Pons (tissue), 1 donor: ENCODE results near the gene ZSWIM8.

Experiments
- DNase-seq: peaks from one replicate; pipeline ENCODE4 v3.0.0-alpha.2; 2016; ENCODE audit warnings: low spot score

Gene ZSWIM8

DNA sequence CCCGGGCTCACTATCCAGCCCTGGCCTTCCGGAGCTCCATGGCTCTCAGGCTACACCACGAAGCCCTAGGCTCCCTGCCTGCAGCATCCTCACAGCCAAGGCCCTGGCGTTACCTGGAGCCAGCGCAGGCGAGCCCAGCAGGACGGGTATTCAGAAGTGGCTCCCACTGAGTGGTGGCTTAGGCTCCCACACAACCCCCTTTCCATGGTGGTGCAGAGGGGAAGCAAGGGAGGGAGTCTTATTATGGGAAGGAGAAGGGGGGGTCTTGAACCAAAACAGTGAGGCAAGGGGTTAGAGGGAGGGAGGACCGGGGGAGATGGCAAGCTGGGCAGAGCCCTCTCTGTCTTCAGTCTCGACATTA, 55.6 kb downstream of the ZSWIM8 start:
- DNase-seq: no peak

GRCh38 chr10:73841526-73842285, 56.3 kb downstream of the ZSWIM8 start:
- no peak for DNase-seq

DNA sequence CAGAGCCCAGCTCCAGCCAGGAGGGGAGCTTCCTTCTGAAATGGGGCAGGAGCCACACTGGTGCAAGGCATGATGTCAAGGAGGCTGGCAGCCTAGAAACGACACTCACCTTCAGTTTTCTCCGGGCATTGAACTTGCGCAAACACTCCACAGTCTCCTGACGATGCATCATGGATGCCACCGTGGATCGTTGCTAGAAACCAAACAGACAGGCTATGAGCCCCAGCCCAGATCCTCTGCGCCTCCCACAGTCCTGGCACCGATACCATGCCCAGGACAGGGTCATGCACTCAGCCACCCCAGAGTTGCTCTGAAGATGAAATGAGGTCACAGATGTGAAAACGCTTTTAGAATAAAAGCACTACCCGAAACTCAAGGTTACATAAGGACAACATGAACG, 56.9 kb downstream of the ZSWIM8 start:
- no peak for DNase-seq

DNA sequence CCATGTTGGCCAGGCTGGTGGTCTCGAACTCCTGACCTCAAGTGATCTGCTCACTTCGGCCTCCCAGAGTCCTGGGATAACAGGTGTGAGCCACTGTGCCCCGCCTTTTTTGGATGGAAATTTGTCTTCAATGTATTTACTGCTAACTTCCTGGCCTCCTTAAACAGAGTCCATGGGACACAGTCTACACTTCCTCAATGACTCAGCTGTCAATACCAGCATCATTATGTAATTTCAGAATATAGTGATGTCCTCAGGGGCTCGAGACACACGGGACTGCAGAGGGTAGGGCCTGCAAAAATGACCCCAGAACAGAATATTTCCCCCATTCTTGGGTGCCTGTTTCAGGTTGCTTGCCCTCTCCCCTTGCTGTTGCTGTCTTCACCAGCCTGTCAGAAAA, 57.9 kb downstream of the ZSWIM8 start:
- DNase-seq: no peak

- DNase-seq: no peak
Measured at GRCh38 chr10:73847031-73847430, 61.6 kb downstream of the ZSWIM8 start.

- DNase-seq: peak; percentile 81
Measured at GRCh38 chr10:73848821-73849489, 63.5 kb downstream of the ZSWIM8 start.

DNA sequence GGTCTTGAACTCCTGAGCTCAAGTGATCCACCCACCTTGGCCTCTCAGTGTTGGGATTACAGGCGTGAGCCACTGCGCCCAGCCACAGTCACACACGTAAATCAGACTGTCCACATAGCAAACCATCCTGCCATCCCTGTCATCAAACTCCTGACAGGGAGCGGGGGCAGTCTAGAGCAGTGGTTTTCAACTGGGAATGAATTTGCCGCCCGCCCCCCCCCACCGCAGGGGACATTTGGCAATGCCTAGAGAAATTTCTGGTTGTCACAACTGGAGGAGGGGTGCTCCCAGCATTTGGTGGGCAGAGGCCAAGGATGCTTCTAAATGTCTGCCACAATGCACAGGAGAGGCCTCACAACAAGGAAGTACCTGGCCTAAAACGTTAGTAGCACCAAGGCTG, 64.8 kb downstream of the ZSWIM8 start:
- no peak for DNase-seq

- DNase-seq: no peak
Measured at GRCh38 chr10:73850863-73851461, 65.6 kb downstream of the ZSWIM8 start.
